HL-60 (cell line): Measurements from ENCODE around the gene TRIO.

Experiments
- DNase-seq, 2 experiments: peaks; one replicate each; pipeline ENCODE4 v3.0.0-alpha.2; 2010 to 2020; ENCODE audit warnings: low read depth in 1 of 2, low spot score in 1 of 2
- H3K27ac ChIP-seq: fragments of 250-450 bp; sonication (Bioruptor Pico); replicated peaks from 2 replicates; pipeline ENCODE4 v1.5.1; 2020; ENCODE audit warnings: mild to moderate bottlenecking, moderate library complexity
- H3K27me3 ChIP-seq: fragments of 250-450 bp; sonication (Bioruptor Pico); 2 replicates; pipeline ENCODE4 v1.5.1; 2021; ENCODE audit warnings: mild to moderate bottlenecking, moderate library complexity; ENCODE audit not compliant: insufficient read depth, poor library complexity, severe bottlenecking
- H3K4me3 ChIP-seq: replicated peaks from 2 replicates; pipeline ENCODE4 v1.5.1; 2011; ENCODE audit warnings: mild to moderate bottlenecking, control low read depth, low read length; ENCODE audit not compliant: insufficient read depth
- CTCF ChIP-seq: IDR thresholded peaks from one replicate; pipeline ENCODE4 v1.5.1; 2011; ENCODE audit warnings: low read length, control low read depth, inconsistent platforms; ENCODE audit not compliant: insufficient read depth
- GABPA ChIP-seq: IDR thresholded peaks from 2 replicates; pipeline ENCODE4 v1.6.1; 2012; ENCODE audit warnings: low read depth
- POLR2AphosphoS5 ChIP-seq: IDR thresholded peaks from 2 replicates; pipeline ENCODE4 v1.6.1; 2012; ENCODE audit warnings: low read depth
- REST ChIP-seq: IDR thresholded peaks from 2 replicates; pipeline ENCODE4 v1.6.1; 2012; ENCODE audit warnings: low read depth; ENCODE audit not compliant: insufficient replicate concordance
- SPI1 ChIP-seq: IDR thresholded peaks from 2 replicates; pipeline ENCODE4 v1.6.1; 2012; ENCODE audit warnings: low read depth, mild to moderate bottlenecking, borderline replicate concordance

The TRIO gene

GRCh38 chr5:14148483-14148882 is 5.3 kb downstream of the TRIO start:
- Histone ChIP-seq H3K4me3 (no peak overlapping the region), H3K27ac (no peak overlapping the region), H3K27me3 (no peaks in the 10 kb centered on the region)
- TF ChIP-seq GABPA (no peak), CTCF (no peak), REST (no peak)
- DNase-seq, result no peak

GRCh38 chr5:14148890-14149671 is 5.9 kb downstream of the TRIO start:
- DNase-seq, result no peak
- TF ChIP-seq POLR2AphosphoS5 (no peak), REST (no peak), SPI1 (no peak), GABPA (no peak), CTCF (no peak)
- Histone ChIP-seq H3K27me3 (no peaks in the 10 kb centered on the region), H3K4me3 (no peak overlapping the region), H3K27ac (no peak overlapping the region)

- H3K27me3 ChIP-seq, result no peaks in the 10 kb centered on the region
- TF ChIP-seq SPI1, result no peak
- TF ChIP-seq GABPA, result no peak
- TF ChIP-seq POLR2AphosphoS5, result no peak
- TF ChIP-seq REST, result no peak
- no peak for TF ChIP-seq CTCF
- no peak overlapping the region for H3K27ac ChIP-seq
- H3K4me3 ChIP-seq, result no peak overlapping the region
- no peak for DNase-seq
Observed at GRCh38 chr5:14149672-14150274, 6.6 kb downstream of the TRIO start.
